Islet of Langerhans (tissue), 1 donor: ENCODE measurements around the gene ZNF581.

Source experiments
- FAIRE-seq: peaks from one replicate; lab custom pipeline; 2011; peaks lifted over from hg19 to GRCh38; lab: Jason Lieb, UNC

The ZNF581 gene

DNA sequence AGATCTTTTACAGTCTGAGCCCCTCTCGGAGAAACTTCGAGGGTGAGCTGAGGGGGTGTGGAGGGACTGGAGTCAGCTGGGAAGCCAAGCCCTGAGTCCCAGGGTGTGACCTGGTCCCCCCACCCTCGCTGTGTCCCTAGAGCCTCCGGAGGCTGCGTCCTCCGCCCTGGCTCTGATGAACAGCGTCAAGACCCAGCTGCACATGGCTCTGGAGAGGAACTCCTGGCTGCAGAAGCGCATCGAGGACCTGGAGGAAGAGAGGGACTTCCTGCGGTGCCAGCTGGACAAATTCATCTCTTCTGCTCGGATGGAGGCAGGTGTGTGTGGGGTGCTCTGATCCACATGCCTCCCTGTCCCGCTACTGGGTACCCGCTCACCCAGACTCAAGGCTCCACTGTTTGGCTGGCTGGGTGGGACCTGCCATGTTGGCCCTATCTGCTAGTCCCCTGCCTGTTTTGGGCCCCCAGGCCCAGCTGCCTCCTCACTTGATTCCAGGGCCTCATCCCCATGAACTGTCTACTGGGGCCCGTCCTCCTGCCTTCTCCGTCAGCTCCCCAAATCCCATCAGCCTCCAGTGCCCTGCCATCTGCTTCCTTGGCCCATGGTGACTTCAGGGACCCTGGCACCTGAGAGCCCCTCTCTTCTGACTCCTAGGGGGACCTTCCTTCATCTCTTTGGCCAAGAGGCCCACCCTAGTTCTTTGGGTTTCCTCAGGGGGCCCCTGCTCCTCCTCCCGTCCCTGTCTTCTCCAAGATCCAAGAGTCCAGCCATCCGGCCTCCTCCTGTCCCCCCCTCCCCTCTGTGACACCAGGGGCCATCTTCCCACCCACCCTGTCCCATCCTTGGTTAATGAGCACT is 6.0 kb downstream of the ZNF581 start:
- no peak for FAIRE-seq

DNA sequence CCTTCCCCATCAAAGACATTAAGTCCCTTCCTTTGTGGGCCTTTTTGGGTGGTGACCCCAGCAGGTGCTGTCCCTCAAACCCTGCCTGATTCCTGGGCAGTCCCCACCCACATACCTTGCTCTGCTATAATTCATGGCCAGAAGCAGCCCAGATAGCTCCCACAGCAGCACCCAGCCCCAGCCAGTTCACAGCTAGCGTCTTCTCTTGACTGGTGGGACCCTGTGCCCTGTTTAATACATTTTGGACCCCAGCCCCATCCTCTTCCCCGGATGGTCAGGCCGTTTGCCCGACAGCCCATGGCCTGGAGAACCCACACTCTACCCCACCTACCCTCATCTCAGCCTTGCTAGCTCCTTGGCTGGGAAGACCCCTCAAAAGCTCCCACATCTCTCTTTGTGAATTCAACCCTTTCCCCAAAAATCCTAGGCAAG is 6.7 kb downstream of the ZNF581 start:
- no peak for FAIRE-seq

DNA sequence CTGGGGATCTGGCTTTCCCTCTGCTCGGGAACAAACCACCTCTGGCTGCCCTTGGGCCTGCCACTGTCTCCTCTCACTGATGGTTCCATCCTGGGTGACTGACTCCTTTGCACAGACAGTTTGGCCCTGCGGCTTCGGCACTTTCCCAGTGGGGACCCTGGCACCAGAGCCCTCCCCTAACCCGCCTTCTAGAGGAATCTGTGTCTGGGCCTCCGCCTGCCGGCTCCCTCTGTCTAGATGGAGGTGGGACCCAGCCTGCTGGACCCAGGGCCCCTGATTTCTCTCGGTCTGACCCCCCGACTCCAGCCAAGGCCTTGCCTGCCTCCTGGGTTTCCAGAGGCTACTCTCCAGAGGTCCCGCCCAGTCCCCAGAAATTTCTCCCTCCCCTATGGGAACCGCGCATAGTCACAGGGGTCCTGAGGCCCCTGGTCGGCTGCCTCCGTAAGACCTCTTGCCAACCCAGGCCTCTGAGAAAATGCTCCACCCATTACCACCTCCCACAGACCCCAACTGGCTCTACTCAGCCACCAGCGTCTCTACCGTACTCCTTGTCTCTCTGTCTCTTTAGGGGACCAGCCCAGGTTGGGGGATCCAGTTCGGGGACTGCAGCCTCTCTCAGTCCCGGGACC is 7.3 kb downstream of the ZNF581 start:
- FAIRE-seq: no peak

DNA sequence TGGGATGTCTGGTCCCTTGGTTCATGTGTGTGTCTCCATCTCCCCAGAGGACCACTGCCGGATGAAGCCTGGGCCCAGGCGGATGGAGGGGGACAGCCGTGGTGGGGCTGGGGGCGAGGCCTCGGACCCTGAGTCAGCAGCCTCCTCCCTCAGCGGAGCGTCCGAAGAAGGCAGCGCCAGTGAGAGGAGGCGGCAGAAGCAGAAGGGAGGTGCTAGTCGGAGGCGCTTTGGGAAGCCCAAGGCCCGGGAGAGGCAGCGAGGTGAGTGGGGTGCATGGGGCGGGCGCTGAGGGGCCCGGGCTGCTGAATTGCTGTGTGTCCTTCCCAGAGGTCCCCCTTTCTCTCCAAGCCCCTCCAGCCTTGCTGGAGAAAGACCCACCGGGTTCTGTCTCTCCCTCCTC is 7.8 kb downstream of the ZNF581 start:
- FAIRE-seq: no peak

DNA sequence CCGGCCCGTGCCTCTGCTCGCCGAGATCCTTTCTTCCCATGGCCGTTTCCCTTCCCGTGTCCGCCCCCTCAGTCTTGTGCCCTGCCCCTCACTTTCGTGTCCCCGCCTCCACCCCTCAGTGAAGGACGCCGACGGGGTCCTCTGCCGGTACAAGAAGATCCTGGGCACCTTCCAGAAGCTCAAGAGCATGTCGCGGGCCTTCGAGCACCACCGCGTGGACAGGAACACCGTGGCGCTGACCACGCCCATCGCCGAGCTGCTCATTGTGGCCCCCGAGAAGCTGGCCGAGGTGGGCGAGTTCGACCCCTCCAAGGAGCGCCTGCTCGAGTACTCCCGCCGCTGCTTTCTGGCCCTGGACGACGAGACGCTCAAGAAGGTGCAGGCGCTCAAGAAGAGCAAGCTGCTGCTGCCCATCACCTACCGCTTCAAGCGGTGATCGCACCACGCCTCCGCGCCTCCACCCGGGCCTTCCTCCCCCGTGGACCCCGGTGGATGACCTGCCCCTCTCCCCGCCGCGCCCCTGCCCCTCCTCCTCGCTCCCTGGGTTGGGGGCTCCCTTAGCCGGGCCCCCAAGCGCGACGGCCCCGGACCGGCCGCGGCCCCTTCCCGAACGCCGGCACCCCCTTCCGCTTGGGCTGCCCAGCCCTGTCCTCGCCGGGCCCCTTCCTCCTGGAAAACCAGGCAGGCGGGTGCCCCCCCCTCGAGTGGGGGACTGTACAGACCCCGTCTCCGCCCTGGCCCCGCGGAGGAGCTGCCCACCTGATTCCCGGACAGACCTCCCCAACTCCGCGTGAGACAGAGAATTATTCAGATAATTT is 9.1 kb downstream of the ZNF581 start:
- no peak for FAIRE-seq

DNA sequence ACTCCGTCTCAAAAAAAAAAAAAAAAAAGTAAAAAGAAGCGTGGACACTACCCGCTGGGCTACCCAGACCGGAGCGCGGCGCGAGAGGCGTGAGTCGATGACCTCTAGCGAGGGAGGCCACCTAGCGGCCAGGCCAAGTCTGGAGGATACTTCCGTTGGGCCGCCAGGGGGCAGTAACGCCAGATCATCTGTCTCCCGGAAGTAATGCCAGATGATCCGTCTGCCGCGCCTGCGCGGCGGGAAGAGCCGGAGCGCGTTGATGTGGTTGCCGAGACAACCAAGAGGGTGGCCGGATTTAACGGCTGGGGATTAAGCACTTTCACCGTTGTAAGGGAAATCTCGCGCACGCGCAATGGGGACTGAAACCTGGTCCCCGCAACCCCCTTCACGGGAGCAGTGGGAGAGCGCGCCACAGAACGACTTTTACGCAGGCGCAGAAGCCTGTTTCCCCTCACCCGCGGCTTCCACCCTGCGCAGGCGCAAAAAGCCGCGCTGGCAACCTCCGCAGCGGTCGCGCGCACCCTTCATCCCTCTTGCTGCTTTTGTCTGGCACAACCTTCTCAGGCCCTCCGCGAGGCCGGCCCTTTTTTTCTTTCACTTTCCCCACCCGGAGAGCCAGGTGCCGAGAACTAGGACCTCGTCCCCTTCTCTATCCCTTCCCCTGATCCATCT is 10.3 kb downstream of the ZNF581 start:
- peak; percentile 66 for FAIRE-seq

DNA sequence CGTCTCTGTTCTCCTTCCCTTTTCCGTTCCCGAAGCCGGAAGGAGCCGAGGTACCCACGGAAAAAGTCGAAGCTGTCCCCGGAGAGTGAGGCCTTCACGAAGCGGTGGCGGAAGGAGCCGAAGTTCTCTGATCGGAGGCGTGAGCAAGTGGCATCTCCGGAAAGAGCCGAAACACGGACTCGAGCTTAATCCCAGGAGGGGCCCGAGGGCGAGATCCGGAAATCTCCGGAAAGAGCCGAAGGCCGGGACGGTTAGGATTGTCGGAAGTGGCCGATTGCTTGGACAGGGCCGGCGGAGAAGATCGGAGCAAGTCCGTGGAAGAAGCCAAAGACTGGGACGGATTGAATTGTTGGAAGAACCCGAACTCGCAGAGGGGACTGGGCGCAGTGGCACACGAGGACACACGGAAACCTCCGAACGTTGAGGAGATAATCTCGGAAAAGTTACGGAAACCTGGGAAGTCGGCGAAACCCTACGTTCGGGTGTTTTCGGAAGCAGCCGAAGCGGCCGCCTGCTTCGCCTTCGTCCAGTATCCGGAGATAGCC is 10.9 kb downstream of the ZNF581 start:
- peak; percentile 70 for FAIRE-seq

DNA sequence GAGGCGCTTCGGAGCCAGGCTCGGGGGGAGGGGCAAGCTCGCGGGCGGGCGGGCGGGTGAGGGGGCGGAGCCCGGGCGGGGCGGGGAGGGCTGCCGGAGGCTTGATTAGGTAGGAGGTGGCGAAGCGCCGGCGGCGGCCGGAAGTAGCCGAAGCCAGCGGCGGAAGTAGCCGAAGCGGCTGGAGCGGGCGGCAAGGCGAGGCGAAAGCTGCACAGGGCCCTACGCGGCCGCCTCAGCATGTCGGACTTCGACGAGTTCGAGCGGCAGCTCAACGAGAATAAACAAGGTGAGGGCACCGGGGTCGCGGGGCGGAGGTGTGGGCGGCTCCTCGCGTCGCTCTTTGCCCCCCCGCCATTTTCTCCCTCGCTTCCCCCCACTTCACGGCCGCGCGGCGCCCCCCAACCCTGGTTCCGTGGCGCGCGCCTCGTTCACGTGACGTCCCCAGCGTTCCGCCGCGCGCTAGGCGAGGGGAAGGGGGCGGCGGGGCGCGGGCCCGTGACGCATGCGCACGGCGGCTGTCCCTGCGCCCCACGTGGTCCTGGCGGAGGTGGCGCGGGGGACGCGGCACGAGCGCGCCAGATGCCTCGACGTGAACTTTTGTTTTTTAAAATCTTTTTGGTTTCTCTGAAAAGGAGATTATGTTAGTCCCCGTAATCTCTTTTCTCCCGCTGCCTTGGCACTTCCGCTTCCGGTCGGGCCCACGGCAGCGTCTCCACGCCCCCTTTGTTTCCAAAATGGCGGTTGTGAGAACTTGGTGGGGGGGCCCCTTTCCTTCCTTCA is 11.6 kb downstream of the ZNF581 start, which contains the start of gene U2AF2:
Gene U2AF2 (plus strand): TSS at position 168 of the 780 bp plus-strand sequence. CDS start 70 bp downstream, at position 238.
- FAIRE-seq: no peak

DNA sequence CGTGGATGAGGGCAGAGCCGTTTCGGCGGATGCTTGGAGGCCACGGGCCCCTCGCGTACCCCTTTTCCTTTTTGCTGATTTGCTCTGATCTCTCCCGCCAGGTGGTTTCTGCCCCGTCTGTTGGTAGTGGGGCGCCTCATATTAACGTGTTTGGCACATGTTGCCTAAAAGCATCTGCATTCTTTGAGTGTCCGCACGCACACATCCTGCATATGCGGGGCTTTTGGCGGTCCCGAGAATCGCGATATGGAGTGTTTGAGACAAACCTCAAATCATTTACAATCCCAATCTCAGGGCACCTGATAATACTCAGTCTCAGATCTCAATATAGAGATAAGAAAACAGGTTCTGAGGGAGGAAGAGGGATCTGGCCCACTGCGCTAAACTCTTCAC is 12.2 kb downstream of the ZNF581 start:
- no peak for FAIRE-seq

DNA sequence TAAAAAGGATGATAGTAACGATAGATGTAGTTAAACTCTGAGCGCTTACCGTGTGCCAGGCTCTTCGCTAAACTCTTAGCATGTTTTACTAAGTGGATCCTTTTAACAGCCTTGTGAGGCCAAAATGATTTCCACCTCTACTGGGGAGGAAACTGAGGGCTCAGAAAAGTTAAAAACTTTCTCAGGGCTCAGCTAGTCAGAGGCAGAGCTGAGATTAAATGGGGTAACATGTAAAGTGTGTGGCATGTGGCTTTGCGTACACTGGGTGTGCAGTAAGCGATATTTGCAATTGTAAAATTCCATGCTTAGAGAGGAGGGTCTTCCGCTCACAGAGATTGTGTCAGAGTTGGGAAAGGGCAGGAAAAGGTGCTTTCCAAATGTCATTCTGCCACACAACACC is 13.1 kb downstream of the ZNF581 start:
- FAIRE-seq: no peak

DNA sequence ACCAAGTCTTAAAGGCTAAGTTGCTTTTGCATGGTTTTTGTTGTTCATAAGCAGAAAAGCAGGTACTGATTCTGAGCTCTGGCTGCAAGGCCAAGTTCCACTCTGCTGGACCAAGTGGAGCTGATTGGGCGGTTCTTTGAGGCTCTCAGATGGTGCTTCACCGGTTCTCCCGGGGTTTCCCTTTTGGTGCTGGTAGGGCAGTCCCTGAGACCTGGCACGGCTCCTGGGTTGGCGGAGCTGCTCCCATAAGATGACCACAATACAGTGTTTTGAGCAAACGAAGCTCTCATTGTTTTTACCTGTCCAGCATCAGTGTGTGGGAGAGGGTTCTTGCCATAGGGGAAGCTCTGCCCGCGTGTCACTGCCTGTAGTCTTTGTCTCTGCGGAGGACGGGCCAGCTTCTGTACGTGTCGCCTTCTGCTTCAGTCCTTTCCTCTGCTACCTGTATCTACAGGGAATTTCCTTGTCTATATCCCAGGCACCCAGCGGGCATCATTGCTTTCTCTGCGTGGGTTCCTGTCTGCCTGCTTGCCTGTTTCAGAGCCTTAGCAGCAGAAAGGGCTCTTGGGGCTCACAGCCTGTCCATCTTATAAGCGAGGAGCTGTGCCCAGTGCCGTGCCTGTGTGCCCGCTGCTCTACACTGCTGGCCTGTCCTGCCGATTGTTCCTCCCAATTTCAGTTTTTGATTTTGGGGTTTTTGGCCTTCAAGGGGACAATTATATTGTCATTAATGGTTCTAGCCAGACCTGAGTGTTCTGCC is 13.7 kb downstream of the ZNF581 start:
- no peak for FAIRE-seq

DNA sequence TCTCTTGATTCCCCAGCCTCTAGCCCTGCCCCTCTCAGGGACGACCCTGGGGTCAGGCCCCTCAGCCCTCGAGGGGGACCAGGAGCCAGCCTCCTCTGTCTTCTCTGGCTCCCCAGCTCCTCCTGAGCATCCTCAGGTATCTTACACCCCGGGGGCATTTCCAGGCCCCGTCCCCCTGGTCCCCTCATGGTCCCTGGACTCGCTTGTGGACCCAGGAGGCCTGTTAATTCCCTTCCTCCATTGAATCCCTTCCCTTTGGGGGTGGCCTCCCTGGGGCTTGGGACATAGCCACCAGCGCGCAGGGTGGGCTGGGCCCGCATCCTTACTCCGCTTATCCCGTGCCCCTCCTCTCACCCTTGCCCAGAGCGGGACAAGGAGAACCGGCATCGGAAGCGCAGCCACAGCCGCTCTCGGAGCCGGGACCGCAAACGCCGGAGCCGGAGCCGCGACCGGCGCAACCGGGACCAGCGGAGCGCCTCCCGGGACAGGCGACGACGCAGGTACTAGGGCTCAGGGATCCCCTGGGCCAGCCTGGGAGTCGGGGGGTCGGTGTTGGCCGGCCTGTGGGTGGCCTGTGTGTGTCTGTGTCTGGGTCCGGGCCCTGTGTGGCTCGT is 15.5 kb downstream of the ZNF581 start:
- FAIRE-seq: no peak

DNA sequence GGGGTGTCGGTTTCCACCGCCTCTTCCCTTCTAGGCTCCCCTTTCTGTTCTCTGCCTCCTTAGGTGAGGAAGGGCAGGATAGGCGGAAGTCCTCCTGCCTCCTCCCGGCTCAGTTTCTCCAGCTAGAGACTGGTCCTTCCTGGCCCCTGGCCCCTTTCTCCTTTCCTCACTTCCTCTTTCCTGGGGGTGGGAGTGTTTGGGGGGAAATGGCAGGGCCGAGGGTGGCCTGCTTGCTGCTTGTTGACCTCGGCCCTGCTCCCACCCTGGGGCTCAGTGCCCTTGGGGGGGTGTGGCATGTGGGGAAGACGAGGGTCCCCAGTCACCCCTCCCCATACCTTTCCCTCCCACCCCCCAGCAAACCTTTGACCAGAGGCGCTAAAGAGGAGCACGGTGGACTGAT is 16.4 kb downstream of the ZNF581 start:
- no peak for FAIRE-seq

DNA sequence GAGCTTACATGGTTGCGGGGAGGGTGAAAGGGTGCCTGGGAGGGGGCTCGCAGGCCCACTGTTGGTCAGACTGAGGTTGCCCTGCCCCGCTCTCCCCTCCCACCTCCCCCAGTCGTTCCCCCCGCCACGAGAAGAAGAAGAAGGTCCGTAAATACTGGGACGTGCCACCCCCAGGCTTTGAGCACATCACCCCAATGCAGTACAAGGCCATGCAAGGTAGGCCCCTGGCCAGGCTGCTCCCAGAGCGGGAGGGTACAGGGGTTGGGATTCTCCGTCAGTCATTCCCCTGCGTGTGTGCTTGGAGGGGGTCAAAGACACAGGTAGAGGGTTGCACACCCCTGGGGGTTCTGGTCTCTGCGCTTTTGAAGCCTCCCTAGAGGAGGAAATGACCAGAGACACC is 17.0 kb downstream of the ZNF581 start:
- FAIRE-seq: no peak

DNA sequence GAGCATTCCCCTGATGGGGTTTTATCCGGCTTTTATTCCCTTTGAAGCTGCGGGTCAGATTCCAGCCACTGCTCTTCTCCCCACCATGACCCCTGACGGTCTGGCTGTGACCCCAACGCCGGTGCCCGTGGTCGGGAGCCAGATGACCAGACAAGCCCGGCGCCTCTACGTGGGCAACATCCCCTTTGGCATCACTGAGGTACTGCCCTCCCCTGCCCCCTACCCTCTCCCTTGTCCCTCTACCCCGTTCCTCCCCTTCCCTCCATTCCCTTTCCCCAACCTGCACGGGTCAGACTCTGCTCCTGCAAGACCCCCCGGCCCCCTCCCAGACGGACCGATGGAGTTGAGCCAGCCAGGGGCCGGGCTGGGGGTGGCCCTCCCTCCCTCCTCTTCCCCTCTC is 17.5 kb downstream of the ZNF581 start:
- no peak for FAIRE-seq

DNA sequence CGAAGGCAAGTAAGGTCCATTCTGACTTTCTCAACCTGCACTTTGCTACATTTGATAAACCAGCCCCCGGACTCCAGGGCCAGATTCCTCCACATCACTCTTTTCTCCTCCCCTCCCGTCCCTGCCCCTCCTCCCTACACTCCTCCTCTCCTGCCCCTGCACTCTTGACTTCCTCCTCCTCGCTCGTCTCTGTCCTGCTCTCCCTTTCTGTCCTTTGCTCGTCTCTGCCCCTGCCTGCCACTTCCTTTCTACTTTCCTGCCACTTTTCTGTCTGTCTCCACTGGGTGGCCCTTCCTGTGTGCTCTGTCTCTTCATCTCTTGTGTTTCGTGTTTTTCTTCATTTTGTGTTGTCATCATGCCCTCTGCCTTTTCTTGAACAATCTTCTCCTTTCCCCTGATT is 18.4 kb downstream of the ZNF581 start:
- no peak for FAIRE-seq

DNA sequence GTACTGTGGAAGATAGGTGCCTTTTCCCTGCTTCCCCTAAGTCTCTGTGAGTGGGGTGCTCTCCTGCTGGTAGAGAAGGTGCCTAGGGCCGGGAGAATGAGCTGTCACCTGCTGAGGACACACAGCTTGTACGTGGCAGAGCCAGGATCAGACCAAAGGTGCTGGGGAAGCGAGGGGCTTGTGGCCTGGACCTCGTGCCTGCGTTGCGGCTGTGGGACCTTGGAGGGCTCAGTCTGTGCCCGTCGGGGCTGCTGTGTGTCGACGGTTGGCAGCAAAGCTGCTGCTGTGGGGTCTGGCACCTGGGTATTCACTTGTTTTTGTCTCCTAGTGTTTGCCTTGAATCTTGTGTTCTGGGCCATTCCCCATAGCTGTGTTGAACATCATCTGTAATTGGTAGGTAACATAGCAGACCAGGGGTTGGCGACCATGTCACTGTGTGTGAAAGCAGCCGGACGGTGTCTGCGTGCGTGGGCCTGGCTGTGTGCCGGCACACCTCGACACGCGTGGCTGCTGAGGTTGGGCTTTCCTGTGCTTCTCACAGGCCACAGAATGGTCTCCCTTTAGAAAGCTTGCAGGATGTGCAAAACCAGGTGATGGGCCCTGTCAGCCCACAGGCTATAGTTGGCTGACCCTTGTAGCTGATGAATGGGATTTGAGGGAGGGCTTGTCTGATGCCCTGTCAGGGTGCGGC is 20.5 kb downstream of the ZNF581 start:
- FAIRE-seq: no peak

DNA sequence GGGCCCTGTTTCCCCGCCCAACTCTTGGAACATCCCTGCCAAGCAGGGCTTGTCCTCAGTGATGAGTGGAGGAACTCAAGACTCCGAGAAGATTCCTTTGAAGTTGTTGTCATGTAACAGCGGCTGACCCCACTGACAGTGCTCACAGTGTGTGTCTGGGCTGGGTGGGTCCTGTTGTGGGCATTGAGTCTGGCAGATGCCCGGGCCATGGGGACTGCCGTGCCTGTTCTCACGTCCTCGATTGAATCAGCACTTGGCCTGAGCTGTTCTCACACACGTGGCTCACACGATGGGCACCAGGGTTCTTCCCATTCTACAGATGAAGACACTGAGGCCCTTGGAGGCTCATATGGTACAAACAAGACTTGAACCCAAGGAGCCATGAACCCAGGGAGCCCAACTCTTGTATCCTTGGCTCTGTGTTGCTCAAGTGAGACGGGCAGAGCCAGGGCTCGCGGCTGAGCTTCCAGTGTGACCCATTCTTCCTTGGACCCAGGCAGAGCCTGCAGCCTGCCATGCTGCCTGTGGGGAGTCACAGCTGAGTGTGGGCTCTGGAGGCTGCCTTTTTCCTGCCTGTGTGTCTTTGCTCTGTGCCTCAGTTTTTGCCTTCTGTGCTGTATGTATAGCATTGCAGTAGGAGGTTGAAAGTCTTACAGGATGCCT is 23.0 kb downstream of the ZNF581 start:
- no peak for FAIRE-seq

DNA sequence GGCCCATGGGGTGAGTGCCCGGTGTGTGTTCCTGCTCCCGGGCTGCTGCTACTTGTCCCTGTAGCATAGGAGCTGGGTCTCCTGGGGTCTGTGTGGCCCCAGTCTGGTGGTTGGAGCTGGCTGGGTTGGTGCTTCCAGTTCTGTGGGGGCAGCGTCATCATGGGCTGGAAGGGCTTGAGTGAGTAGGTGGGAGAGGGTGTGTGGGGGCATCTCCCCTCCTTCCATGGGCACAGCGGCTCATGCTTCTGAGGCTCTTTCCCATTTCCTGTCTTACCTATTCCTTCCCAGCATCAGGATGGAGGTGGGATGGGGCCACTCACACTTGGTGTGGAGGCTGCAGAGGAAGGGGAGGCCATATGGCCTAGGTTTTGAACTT is 23.5 kb downstream of the ZNF581 start:
- FAIRE-seq: no peak
